H54 (cell line): Measurements from ENCODE around the gene RTN4R.
"Not testable (repeated sequence)": the region's sequence is repeated elsewhere in the genome, so short reads cannot be mapped to it uniquely, and the experiment has no call there.

Source experiments
- DNase-seq: peaks from one replicate; pipeline ENCODE4 v3.0.0; 2011; ENCODE audit warnings: low spot score, mixed read lengths; ENCODE audit not compliant: insufficient read length
- FAIRE-seq: peaks from 3 replicates; lab custom pipeline; 2011; peaks lifted over from hg19 to GRCh38; lab: Jason Lieb, UNC
- POLR2A ChIP-seq: IDR thresholded peaks from 2 replicates; pipeline ENCODE4 v1.6.1; 2011; ENCODE audit warnings: low read depth, mild to moderate bottlenecking, low read length

The RTN4R gene

DNA sequence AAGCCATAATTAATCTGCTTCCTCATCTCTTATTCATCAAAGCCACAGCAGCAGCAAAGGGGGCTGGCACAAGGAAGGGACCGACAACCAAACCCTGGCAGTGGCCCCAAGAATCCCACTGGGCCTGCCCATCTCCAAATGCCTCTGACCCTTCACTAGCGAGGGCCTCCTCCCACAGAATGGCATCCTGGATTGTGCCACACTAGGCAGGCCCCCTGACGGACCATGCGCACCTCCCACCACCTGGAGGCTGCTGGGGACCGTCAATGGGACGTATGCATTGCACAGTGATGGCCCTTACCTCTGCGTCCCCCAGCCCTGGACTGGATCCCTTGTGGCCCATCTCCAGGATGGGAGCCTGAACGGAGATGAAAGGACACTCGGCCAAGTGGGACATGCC, 4.1 kb upstream of the RTN4R start:
- FAIRE-seq = no peak
- TF ChIP-seq POLR2A = no peak

DNA sequence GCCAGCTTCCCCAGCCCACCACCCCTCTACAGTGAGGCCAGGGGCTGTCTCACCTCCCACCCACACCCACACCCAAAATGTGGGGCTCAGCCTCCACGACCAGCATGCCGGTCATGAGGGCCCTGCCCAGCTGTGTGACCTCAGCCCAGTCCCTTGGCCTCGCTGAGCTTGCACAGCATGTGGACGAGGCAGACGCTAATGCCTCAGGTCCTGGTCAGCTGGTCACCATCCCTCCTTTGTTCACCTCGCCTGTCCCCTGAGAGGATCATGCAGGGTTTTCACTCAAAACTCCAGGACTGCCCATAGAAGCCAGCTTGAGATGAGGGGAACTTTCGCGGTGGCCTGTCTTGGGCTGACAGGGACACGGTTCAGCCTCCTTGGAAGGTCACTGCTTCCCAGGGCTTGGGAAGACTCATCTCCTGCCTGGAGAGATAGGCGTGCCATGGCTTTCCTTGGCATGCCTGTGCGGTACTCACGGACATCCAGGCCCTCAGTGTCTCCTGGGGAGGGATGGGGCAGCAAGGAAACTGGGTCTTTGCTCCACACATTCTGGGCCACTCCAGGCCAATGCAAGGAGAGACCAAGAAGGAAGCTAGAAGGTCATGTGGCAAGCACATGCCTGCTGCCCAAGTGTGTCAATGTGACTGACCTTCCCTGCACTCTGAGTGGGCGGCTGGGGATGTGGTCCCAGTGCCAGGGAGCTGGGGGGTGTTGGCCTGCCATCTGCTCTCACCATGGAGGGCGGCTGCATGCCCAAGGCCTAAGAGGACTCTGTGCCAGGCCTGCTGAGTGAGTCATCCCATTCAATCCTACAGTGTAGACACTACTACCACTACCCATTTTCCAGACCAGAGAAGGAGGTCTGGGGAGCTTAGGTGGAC, 3.2 kb upstream of the RTN4R start:
- TF ChIP-seq POLR2A = no peak
- FAIRE-seq (no peak), DNase-seq (no peak)

More for the DNA sequence above, 4.1 kb upstream of the RTN4R start:
- DNase-seq = no peak

DNA sequence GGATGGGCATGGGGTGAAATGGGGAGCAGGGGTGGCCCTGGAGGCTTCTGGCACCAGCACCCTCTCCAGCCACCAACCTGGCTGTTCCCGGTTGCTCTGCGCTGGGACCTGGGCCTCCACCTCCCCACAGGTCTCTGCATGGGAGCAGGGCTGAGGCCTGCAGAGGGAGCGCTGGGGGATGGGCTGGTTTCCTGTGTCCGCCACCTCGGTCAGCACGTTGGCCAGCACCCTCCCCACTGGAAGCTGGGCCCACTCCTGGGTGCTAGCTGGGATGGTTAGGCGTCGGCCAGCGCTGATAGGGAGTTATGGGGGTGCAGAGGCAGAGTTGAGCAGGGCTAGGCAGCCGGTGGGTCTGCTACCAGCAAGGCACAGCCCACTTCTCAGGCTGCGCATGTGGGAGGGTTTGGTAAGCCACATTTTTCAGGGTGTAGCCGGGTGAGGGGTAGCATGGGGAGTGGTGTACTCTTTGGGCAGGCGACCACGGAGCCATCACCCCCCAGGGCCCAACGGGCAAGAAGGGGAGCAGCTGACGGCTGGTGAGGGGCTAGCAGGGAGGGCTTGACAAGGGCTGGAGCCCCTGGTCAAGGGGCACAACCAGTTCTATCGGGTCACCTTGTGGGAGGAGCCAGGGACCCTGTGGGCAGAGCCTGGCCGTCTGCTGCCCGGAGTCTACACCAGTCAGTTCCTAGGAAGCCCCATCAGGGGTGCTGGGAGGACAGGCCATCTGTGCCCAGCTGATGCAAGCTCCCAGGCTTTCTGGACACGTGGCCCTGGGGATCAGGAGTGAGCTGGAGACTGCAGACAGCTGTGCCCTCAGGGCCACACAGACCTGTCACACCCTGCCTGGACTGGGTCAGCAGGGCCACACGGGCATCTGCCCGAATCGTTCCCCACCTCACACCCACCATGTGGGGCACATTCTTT, 2.3 kb upstream of the RTN4R start:
- not testable (repeated sequence) for DNase-seq
- FAIRE-seq = peak; percentile 57

DNA sequence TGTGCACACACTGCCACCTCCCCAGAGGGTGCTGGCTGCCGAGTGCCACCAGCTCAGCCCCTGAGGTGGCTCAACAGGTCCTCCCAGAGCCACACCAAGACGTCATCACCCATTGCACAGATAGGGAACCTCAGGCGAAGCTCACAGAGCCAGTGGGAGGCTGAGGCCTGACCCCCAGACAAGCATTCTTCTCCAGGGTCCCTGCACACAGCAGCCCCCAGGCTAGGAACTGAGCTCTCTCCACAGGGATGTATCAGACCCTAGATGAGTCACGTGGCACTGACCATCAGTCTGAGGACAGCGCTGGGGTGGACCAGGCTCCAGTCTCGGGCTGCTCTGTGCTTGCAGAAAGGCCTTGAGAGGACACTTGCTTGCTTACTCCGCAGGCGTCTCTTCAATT, 1.6 kb upstream of the RTN4R start:
- DNase-seq, FAIRE-seq: not testable (repeated sequence)

DNA sequence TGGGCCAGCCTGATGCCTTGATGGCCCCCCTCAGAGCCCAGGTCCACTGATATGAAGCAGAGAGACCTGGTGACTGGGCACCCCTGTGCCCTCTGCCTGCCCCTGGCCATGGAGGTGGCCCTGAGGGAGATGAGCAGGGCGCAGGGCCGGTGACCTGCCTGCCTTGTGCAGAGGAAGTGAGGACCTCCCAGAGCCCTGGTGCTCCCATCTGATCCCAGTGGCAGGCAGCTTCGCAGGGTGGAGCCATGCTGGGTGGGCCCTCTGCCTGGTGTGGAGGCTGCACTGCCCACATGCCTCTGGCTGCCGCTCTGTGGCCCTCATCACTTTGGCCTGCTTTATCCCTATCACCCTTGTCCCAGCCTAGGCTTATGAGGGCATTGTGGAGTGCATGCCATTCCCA, 1.1 kb upstream of the RTN4R start:
- DNase-seq, FAIRE-seq: not testable (repeated sequence)

DNA sequence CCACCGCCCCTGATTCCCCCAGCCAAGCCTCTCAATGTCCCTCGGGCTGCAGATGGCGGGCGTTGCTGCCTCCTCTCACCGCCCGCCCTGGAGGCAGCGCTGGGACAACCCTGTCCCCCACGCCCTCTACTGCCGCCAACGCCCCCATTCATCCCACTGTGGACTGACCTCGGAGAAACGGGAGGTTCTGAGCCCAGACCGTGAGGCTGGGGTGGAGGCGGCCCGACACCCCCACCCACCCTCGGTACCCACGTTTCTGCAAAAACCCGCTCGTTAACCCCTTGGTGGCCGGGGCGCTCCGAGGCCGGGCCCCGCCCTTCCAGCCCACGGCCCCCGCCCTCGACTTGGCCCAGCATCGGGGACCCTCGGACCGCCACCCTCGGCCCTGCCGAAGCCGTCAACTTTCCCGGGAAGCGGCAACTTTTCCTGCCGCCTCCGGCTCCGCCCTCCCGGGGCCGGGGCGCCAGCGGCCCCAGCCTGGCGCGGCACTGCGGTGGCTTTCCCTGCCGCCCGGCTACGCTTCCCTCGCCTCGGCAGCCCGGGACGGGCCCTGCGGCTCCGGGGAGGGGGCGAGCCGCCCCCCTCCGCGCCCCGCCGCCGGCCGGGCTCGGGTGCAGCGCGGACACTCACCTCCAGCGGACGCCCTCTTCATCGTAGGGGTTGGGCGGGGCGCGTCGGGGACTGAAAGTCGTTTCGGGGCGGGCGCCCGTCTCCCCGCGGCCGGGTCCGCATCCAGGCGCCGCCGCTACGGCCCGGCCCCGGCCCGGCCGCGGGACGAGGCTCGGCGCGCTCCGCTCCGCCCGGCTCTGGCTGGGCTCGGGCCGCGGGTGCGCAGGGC, 458 bp downstream of the RTN4R start:
- FAIRE-seq (no peak), DNase-seq (peak; percentile 35)
- TF ChIP-seq POLR2A = no peak

DNA sequence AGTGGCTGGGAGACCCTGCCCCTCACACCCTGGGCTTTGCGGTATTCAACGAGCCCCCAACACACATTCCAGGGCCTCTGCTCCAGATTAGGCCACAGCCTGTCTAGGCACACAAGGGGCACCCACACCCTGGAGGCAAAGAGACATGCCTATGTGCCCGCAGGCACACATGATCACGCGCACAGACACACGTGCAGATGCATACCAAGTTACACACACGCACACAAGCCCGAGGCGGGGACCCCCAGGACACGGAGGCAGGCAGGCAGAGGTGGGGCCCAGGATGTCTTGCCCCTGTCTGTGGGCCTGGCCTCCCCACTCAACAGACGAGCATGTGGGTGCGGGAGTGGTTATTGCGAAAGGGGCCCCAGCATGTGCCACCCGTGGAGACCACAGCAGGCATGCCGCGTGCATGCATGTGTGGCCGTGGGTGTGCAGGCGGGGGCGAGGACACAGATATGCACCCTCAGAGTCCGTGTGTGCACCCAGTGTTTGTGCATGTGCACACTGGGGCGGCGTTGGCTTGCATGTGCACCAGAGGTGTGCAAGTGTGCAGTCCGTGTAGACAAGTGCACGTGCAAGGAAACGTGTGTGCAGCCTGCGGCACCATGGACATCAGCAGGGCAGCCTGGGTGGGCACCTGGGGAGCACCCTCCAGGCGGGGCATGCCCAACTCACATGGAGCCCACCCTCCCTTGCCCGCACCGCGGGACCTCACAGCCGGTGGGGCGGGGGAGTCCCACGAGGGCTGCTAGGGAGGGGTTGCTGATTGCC, 1.3 kb downstream of the RTN4R start:
- DNase-seq, FAIRE-seq: not testable (repeated sequence)

DNA sequence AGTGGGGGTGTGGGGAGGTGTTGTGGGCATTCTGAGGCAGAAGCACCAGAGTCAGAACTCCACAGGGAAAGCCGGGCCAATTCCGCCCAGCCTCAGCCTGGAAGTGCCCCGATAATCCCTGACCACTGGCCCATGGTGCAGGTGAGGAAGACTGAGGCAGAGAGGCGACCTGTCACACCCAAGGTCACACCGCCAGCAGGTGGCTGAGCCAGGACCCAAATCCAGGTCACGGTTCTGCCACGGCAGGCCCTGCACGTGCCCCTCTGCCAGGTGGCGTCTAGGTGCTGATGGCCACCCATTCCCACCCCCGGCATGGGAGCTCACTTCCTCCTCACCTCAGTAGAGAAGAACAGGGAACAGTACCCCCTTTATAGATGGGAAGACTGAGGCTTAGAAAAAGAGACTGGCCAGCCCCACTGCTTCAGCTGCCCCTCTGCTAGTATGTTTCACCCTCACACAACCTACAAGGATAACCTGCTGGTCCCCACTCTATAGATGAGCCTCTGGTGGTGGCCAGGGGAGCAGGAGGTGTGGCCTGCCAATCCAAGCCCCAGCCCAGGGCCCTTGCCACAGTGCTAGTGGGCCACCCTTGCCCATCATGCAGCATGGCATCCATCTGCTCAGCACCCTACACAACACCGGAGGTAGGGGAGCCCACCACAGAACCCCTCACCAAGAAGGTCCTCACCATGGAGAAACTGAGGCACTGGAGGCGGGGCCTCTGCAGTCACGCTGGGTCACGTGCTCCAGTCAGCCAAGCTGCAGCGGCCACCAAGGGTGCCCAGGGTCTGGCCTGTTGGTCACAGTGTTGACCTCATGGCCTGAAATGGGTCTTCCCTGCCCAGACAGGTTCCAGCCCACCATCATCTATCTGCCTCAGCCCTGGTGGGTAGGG, 2.1 kb downstream of the RTN4R start:
- DNase-seq, FAIRE-seq: not testable (repeated sequence)

DNA sequence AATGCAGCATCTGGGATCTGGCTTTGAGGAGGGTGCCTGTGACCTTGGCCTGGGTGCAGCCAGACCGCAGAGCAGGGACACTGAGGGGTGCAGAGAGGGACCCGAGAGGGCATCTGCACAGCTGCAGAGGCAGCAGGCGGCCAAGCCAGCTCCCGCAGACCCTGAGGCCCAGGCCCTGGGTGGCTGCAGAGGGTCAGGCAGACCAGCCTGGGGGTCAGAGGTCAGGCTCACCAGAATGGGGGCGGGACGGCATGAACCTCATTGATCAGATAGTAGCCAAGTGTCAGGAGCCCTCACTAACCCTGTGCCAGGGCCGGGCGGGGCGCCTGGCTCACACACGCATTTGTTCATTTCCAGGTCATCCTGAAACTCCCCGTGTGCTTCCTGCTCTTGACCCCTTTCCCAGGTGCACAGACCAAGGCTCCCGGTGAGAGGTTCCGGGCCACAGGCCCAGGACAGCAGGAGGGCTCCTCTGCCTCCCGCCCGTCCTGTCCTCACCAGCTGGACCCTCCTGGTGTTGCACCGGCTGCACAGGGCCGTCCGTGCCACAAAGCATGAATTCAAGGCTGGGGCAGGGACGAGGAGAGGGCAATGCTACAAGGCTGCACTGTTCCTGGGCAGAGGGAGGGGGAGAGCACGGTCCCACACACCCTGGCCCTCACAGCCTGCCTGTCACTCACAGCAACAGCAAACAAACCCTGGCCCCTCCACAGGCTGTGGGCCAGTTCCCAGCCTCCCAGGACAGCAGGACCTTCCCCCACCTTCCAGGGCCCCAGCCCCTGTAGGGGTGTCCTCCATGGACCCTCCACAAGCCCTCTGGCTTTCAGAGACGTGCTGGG, 3.3 kb downstream of the RTN4R start:
- TF ChIP-seq POLR2A = no peak
- no peak for DNase-seq
- FAIRE-seq = no peak

DNA sequence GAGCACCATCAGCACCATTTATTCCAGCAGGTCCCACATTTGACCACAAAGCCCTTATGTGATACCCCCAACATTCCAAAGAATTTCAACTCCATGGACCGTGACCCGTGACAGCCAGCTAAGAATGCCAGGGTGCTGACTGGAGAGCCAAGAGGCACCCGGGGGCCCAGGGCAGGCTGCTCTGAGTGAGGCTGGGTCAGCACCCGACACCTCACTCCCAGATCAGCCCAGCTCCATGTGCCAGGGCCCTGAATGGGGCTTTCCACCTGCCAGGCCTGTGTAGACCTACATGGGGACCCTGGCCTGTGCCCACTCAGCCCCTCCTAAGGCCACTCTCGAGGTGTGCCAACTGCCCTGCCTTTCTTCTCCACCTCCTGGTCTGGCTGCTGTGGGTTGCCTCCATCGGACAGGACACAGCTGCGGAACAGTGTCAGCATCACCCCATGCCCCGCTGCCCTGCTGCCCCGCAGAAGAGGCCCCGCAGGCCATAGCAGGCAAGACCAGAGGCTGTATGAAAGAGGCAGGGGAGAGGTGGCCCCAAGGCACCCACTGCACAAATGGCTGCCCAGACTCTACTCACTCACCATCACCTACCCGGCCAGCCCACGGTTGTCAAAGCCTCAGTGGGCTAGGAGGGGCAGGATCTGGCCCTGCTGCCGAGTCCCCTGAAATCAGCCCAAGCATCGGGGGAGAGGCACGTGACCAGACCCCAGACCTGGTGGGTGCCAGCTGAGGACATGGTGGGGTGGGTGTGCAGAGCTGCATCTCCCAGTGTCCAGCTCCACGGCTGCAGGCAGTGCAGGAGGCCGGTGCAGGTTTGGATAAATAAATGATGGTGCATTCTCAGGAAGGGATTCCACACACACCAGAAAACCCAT, 4.5 kb downstream of the RTN4R start:
- not testable (repeated sequence) for DNase-seq, FAIRE-seq
